ENCODE data around the gene WDFY3. TPM values are rescaled to one million over a fixed set of nuclear protein-coding genes. Genes with fewer than 3 reads are reported as not detected.

WDFY3 gene
- total and polyA plus RNA-seq, 2 experiments from 2014 or later: 7.7 to 55.9 TPM

DNA sequence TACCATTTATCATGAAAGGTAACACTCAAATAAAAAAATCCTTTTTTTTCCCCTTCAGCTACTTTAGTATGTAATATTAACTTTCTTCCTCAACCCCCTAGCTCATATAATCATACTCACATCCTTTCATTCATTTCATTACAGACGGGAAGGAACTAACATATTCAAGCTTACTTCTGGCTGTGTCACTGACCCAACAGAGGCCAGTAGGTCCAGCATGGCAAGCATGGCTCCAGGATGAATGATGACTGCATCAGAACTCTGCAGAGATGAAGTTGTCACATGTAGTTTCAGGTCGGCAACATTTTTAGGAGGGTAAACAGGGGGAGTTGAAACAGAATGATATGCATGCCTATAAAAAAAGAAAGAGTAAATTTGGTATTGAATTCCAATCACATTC lies 163.4 kb downstream of the WDFY3 start:
- 94% methylated on average over 2 of the region's 2 CpGs for WGBS (ENCODE audit: low lambda C conversion rate, missing lambda C conversion rate)

DNA sequence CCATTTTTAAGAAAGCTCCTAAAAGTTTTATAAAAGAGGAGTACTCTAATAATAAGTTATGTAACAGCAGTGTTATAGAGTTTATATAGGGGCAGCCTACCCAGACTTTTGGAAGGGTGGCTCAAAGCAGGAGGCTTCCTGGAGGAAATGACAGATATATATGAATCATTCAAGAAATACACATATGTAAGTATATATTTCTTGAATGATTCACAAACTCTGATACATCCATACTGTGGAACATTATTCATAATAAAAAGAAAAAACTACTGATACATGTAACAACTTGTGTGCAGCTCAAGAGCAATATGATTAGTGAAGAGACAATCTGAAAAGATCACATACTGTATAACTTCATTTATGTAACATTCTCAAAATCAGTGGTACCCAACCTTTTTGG lies 166.2 kb downstream of the WDFY3 start:
- Histone ChIP-seq H3K4me3 (no peak overlapping the region), H4K20me1 (ENCODE audit: insufficient read depth, poor library complexity, severe bottlenecking) (no peaks in the 10 kb centered on the region), H3K9me3 (ENCODE audit: low read depth) (no peaks in the 10 kb centered on the region), H3K79me2 (no peaks in the 10 kb centered on the region), H3K27ac (no peak overlapping the region), H3K36me3 (replicated peaks; ENCODE audit: insufficient read depth, low read depth) (peaks cover 5% of the 10 kb centered on the region), H3K9me2 (replicated peaks; ENCODE audit: insufficient read depth) (no peaks in the 10 kb centered on the region), H3K4me1 (ENCODE audit: insufficient read depth) (no peaks in the 10 kb centered on the region), H3K4me2 (no peak overlapping the region), H2AFZ (no peak overlapping the region), H3K27me3 (no peaks in the 10 kb centered on the region)
- no peak for DNase-seq (ENCODE audit: low spot score)
- no peak for TF ChIP-seq EZH2phosphoT487 (IDR thresholded peaks at IDR 0.05; ENCODE audit: low read depth, severe bottlenecking, unreplicated experiment)
- TF ChIP-seq, protein P1, sequence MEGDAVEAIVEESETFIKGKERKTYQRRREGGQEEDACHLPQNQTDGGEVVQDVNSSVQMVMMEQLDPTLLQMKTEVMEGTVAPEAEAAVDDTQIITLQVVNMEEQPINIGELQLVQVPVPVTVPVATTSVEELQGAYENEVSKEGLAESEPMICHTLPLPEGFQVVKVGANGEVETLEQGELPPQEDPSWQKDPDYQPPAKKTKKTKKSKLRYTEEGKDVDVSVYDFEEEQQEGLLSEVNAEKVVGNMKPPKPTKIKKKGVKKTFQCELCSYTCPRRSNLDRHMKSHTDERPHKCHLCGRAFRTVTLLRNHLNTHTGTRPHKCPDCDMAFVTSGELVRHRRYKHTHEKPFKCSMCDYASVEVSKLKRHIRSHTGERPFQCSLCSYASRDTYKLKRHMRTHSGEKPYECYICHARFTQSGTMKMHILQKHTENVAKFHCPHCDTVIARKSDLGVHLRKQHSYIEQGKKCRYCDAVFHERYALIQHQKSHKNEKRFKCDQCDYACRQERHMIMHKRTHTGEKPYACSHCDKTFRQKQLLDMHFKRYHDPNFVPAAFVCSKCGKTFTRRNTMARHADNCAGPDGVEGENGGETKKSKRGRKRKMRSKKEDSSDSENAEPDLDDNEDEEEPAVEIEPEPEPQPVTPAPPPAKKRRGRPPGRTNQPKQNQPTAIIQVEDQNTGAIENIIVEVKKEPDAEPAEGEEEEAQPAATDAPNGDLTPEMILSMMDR (IDR thresholded peaks at IDR 0.05; ENCODE audit: poor library complexity): no peak
- no peak for TF ChIP-seq EZH2 (IDR thresholded peaks at IDR 0.05; ENCODE audit: borderline replicate concordance)

More for the DNA sequence above, 163.4 kb downstream of the WDFY3 start:
- Histone ChIP-seq H4K20me1 (ENCODE audit: insufficient read depth, poor library complexity, severe bottlenecking) (no peaks in the 10 kb centered on the region), H3K27me3 (no peaks in the 10 kb centered on the region), H2AFZ (no peak overlapping the region), H3K36me3 (replicated peaks; ENCODE audit: insufficient read depth, low read depth) (peaks cover 5% of the 10 kb centered on the region), H3K4me2 (no peak overlapping the region), H3K9me3 (ENCODE audit: low read depth) (no peaks in the 10 kb centered on the region), H3K27ac (no peak overlapping the region), H3K4me1 (ENCODE audit: insufficient read depth) (no peaks in the 10 kb centered on the region), H3K79me2 (no peaks in the 10 kb centered on the region), H3K4me3 (no peak overlapping the region), H3K9me2 (replicated peaks; ENCODE audit: insufficient read depth) (no peaks in the 10 kb centered on the region)
- TF ChIP-seq EZH2phosphoT487 (IDR thresholded peaks at IDR 0.05; ENCODE audit: low read depth, severe bottlenecking, unreplicated experiment) (no peak), EZH2 (IDR thresholded peaks at IDR 0.05; ENCODE audit: borderline replicate concordance) (no peak)
- TF ChIP-seq, protein P1 (IDR thresholded peaks at IDR 0.05; ENCODE audit: poor library complexity): no peak
- no peak for DNase-seq (ENCODE audit: low spot score)

DNA sequence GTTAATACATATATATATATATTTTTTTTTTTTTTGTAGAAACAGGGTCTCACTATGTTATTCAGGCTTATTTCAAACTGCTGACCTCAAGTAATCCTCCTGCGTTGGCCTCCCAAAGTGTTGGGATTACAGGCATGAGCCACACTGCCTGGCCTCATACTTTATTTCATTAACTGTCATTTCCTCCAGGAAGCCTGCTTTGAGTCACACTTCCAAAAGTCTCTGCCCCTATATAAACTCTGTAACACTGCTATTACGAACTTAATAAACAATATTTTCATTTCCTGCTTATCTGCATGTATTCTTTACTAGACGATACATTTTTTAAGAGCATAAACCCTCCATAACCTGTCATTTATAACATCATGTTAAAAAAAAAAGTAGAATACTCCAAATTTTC lies 167.2 kb downstream of the WDFY3 start:
- Histone ChIP-seq H3K27ac (no peak overlapping the region), H3K4me1 (ENCODE audit: insufficient read depth) (no peaks in the 10 kb centered on the region), H3K4me2 (no peak overlapping the region), H4K20me1 (ENCODE audit: insufficient read depth, poor library complexity, severe bottlenecking) (no peaks in the 10 kb centered on the region), H3K36me3 (replicated peaks; ENCODE audit: insufficient read depth, low read depth) (peaks cover 5% of the 10 kb centered on the region), H2AFZ (no peak overlapping the region), H3K9me3 (ENCODE audit: low read depth) (no peaks in the 10 kb centered on the region), H3K27me3 (no peaks in the 10 kb centered on the region), H3K9me2 (replicated peaks; ENCODE audit: insufficient read depth) (no peaks in the 10 kb centered on the region), H3K4me3 (no peak overlapping the region), H3K79me2 (no peaks in the 10 kb centered on the region)
- WGBS (ENCODE audit: low lambda C conversion rate, missing lambda C conversion rate): 89% methylated on average over 3 of the region's 3 CpGs
- DNase-seq (ENCODE audit: low spot score): no peak
- TF ChIP-seq EZH2phosphoT487 (IDR thresholded peaks at IDR 0.05; ENCODE audit: low read depth, severe bottlenecking, unreplicated experiment) (no peak), EZH2 (IDR thresholded peaks at IDR 0.05; ENCODE audit: borderline replicate concordance) (no peak)
- TF ChIP-seq, protein P1 (IDR thresholded peaks at IDR 0.05; ENCODE audit: poor library complexity): no peak

DNA sequence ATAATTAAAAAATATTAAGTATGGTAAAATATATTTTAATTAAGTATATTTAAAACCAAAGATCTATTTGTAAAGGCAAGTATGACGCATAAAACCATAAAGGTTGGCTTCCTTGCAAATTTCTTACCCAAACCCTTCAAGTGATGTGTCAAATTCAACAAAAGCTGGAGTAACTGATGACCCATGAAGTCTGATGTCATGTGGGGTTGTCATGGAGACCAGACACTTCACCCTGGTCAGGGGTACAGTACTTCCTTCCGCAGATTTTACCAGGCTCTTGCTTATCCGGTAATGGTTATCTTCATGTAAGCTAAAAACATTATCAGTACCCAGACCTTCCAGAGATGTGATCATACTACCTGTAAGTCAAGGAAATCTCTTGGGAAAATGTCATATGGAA lies 170.1 kb downstream of the WDFY3 start:
- no peak overlapping the region for H3K4me2 ChIP-seq
- H3K36me3 ChIP-seq (replicated peaks; ENCODE audit: insufficient read depth, low read depth): no peaks in the 10 kb centered on the region
- no peaks in the 10 kb centered on the region for H3K9me3 ChIP-seq (ENCODE audit: low read depth)
- H3K27ac ChIP-seq: no peak overlapping the region
- no peak for DNase-seq (ENCODE audit: low spot score)
- H4K20me1 ChIP-seq (ENCODE audit: insufficient read depth, poor library complexity, severe bottlenecking): no peaks in the 10 kb centered on the region
- TF ChIP-seq EZH2phosphoT487 (IDR thresholded peaks at IDR 0.05; ENCODE audit: low read depth, severe bottlenecking, unreplicated experiment): no peak
- no peak for TF ChIP-seq EZH2 (IDR thresholded peaks at IDR 0.05; ENCODE audit: borderline replicate concordance)
- TF ChIP-seq, protein P1 (IDR thresholded peaks at IDR 0.05; ENCODE audit: poor library complexity): no peak
- H3K27me3 ChIP-seq: no peaks in the 10 kb centered on the region
- H3K4me3 ChIP-seq: no peak overlapping the region
- WGBS (ENCODE audit: low lambda C conversion rate, missing lambda C conversion rate): 91% methylated on average over 3 of the region's 3 CpGs
- H3K4me1 ChIP-seq (ENCODE audit: insufficient read depth): no peaks in the 10 kb centered on the region
- H3K79me2 ChIP-seq: no peaks in the 10 kb centered on the region
- H3K9me2 ChIP-seq (replicated peaks; ENCODE audit: insufficient read depth): no peaks in the 10 kb centered on the region
- H2AFZ ChIP-seq: no peak overlapping the region

Measured in hepatocyte (in vitro differentiated cells).